ENCODE data around the gene SIRPB2. TPM values are rescaled to one million over a fixed set of nuclear protein-coding genes. Genes with fewer than 3 reads are reported as not detected.

SIRPB2 gene
- total RNA-seq, 2 donors from 2014 or later: not detected

DNA sequence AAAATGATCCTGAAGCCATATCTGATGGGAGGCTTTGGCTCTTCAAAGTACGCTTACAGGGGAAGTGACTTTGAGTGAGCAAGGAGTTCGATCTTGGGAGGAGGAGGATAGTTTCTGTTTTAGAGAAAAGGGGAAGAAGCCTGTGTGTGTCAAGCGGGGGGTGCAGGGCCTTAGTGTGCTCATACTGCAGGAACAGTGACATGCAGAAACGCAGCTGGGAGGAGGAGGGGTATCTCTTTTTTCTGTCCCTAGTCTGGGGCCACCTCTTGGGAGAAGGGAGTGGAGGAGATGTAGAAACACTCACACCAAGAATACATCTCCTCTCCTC lies 46.5 kb upstream of the SIRPB2 start:
- Histone ChIP-seq H3K27me3 (ENCODE audit: control insufficient read depth, insufficient read depth, low read length, poor library complexity, severe bottlenecking) (no peaks in the 10 kb centered on the region), H3K9ac (ENCODE audit: extremely low read depth, low read length, poor library complexity, severe bottlenecking) (no peak overlapping the region), H3K9me3 (ENCODE audit: control insufficient read depth, low read length) (no peaks in the 10 kb centered on the region), H3K4me1 (ENCODE audit: control insufficient read depth, insufficient read depth, low read length) (no peaks in the 10 kb centered on the region), H3K27ac (ENCODE audit: low read depth, low read length) (no peak overlapping the region), H3K4me3 (ENCODE audit: low read length) (no peak overlapping the region), H3K36me3 (ENCODE audit: control insufficient read depth, insufficient read depth, low read length) (no peaks in the 10 kb centered on the region)
- Mint-ChIP-seq H3K36me3 (ENCODE audit: low read depth) (no peaks in the 10 kb centered on the region), H3K9me3 (no peaks in the 10 kb centered on the region), H3K27me3 (ENCODE audit: insufficient read depth) (peaks cover 5% of the 10 kb centered on the region), H3K4me1 (no peaks in the 10 kb centered on the region), H3K4me3 (no peak overlapping the region), H3K27ac (no peak overlapping the region)
- 67 to 92% methylated on average over 2 to 4 of the region's 4 CpGs for WGBS, 2 experiments (ENCODE audit: insufficient coverage in 1 of 2, insufficient read length in 1 of 2)
- no peak for DNase-seq
- TF ChIP-seq, protein P1, sequence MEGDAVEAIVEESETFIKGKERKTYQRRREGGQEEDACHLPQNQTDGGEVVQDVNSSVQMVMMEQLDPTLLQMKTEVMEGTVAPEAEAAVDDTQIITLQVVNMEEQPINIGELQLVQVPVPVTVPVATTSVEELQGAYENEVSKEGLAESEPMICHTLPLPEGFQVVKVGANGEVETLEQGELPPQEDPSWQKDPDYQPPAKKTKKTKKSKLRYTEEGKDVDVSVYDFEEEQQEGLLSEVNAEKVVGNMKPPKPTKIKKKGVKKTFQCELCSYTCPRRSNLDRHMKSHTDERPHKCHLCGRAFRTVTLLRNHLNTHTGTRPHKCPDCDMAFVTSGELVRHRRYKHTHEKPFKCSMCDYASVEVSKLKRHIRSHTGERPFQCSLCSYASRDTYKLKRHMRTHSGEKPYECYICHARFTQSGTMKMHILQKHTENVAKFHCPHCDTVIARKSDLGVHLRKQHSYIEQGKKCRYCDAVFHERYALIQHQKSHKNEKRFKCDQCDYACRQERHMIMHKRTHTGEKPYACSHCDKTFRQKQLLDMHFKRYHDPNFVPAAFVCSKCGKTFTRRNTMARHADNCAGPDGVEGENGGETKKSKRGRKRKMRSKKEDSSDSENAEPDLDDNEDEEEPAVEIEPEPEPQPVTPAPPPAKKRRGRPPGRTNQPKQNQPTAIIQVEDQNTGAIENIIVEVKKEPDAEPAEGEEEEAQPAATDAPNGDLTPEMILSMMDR (conservative IDR thresholded peaks at IDR 0.05): no peak

DNA sequence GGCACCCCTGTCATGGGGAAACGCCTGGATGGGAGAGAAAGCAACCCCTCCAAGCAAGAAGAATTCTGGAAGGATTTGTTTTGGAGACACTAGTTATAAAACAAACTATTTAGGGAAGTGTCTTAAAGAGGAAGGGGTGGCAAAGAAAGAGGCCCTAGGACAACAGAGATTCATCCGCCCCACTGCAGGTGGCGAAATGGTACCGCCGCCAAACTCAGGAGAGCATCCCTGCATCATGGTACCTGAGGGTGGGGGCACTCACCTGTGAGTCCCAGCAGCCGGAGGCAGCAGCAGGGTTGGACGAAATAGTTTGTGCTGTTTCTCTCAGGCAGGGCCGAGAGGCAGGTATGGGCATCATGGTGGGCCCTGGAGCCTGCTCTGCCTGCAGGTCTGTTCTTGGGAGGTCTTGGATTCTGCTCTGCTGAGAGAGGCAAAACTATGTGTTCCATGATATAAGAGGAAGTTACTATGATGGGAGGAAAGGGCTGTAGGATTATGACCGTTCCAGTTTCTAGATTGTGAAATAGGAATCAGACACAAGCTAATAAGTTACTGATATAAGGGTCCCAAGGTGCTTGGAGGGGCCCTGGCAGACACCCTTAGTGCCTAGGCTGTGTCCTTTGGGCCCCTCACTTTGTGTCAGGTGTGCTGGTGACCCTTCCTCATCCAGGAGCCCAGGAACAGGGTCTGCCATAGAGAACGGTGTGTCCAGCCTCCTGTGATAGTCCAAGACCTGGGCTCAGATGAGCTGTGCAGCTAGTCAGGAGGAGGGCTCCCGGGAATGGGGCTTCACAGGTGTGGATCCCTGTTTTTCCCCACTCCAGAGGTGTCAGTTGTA lies 45.9 kb upstream of the SIRPB2 start:
- Histone ChIP-seq H3K4me3 (ENCODE audit: low read length) (no peak overlapping the region), H3K9ac (ENCODE audit: extremely low read depth, low read length, poor library complexity, severe bottlenecking) (no peak overlapping the region), H3K9me3 (ENCODE audit: control insufficient read depth, low read length) (no peaks in the 10 kb centered on the region), H3K4me1 (ENCODE audit: control insufficient read depth, insufficient read depth, low read length) (no peaks in the 10 kb centered on the region), H3K27me3 (ENCODE audit: control insufficient read depth, insufficient read depth, low read length, poor library complexity, severe bottlenecking) (no peaks in the 10 kb centered on the region), H3K27ac (ENCODE audit: low read depth, low read length) (no peak overlapping the region), H3K36me3 (ENCODE audit: control insufficient read depth, insufficient read depth, low read length) (no peaks in the 10 kb centered on the region)
- H3K27ac Mint-ChIP-seq: no peak overlapping the region
- no peaks in the 10 kb centered on the region for H3K36me3 Mint-ChIP-seq (ENCODE audit: low read depth)
- H3K4me1 Mint-ChIP-seq: no peaks in the 10 kb centered on the region
- whole genome bisulfite sequencing, 2 experiments (ENCODE audit: insufficient coverage in 1 of 2, insufficient read length in 1 of 2): 91 to 95% methylated on average over 9 to 11 of the region's 11 CpGs
- H3K4me3 Mint-ChIP-seq: no peak overlapping the region
- H3K27me3 Mint-ChIP-seq (ENCODE audit: insufficient read depth): peaks cover 5% of the 10 kb centered on the region
- TF ChIP-seq, protein P1 (conservative IDR thresholded peaks at IDR 0.05): no peak
- no peaks in the 10 kb centered on the region for H3K9me3 Mint-ChIP-seq
- no peak for DNase-seq

DNA sequence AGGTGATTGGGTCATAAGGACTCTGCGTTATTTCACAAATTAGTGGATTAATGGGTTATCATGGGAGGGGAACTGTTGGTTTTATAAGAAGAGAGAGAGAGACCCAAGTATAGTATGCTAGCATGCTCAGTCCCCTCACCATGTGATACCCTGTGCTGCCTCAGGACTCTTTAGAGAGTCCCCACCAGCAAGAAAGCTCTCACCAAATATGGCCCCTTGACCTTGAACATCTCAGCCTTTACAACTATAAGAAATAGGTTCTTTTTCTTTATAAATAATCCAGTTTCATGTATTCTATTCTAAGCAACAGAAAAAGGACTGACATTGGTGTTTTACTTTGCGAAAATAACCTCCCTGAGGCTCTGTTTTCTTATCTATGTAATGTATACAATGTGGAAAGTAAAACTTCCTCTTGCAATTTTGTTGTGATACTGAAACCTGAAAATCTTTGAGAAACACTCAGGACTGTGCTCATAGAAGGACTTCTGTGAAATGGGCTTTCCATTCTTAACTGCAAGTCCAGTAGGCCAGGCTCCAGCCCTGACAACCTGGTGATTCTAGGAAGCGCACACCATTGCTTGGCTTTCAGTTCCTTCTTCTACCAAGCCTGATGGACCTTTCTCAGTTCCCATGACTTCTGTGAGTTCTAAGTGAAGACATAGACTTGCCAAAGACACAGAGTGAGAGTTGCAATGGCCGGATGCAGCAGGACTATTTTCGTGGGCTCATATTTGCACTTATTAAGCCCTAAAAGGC lies 44.4 kb upstream of the SIRPB2 start:
- Mint-ChIP-seq H3K36me3 (ENCODE audit: low read depth) (no peaks in the 10 kb centered on the region), H3K9me3 (no peaks in the 10 kb centered on the region), H3K4me1 (no peaks in the 10 kb centered on the region), H3K27me3 (ENCODE audit: insufficient read depth) (no peaks in the 10 kb centered on the region), H3K4me3 (no peak overlapping the region), H3K27ac (no peak overlapping the region)
- TF ChIP-seq, protein P1 (conservative IDR thresholded peaks at IDR 0.05): no peak
- no peak for DNase-seq
- Histone ChIP-seq H3K27me3 (ENCODE audit: control insufficient read depth, insufficient read depth, low read length, poor library complexity, severe bottlenecking) (no peaks in the 10 kb centered on the region), H3K4me1 (ENCODE audit: control insufficient read depth, insufficient read depth, low read length) (no peaks in the 10 kb centered on the region), H3K4me3 (ENCODE audit: low read length) (no peak overlapping the region), H3K27ac (ENCODE audit: low read depth, low read length) (no peak overlapping the region), H3K9ac (ENCODE audit: extremely low read depth, low read length, poor library complexity, severe bottlenecking) (no peak overlapping the region), H3K9me3 (ENCODE audit: control insufficient read depth, low read length) (no peaks in the 10 kb centered on the region), H3K36me3 (ENCODE audit: control insufficient read depth, insufficient read depth, low read length) (no peaks in the 10 kb centered on the region)
- 90 to 100% methylated on average over 2 to 5 of the region's 5 CpGs for WGBS, 2 experiments (ENCODE audit: insufficient coverage in 1 of 2, insufficient read length in 1 of 2)
